DND-41 (cell line): ENCODE results near the gene GRIK3.

Source experiments
- ATAC-seq: fragments of 200-7000 bp; cut with Tn5 transposase; 3 replicates; pipeline ENCODE4 v1.9.1; 2021; ENCODE audit warnings: low read depth; ENCODE audit not compliant: insufficient read depth
- DNase-seq: peaks from one replicate; pipeline ENCODE4 v3.0.0-alpha.2; 2020
- H2AFZ ChIP-seq: 2 replicates; pipeline ENCODE4 v1.6.0; 2012; ENCODE audit warnings: low read depth, low read length
- H3K27ac ChIP-seq: 2 replicates; pipeline ENCODE4 v1.5.1; 2012; ENCODE audit warnings: low read length, inconsistent platforms
- H3K27me3 ChIP-seq: fragments of 200-600 bp; sonication (generic); 2 replicates; pipeline ENCODE4 v1.6.0; 2012; ENCODE audit warnings: low read length, mild to moderate bottlenecking, inconsistent platforms; ENCODE audit not compliant: insufficient read depth, poor library complexity
- H3K36me3 ChIP-seq: 2 replicates; pipeline ENCODE4 v1.5.1; 2012; ENCODE audit warnings: low read length, inconsistent platforms; ENCODE audit not compliant: insufficient read depth
- H3K4me1 ChIP-seq: 2 replicates; pipeline ENCODE4 v1.5.1; 2012; ENCODE audit warnings: mild to moderate bottlenecking, low read length; ENCODE audit not compliant: insufficient read depth
- H3K4me2 ChIP-seq: 2 replicates; pipeline ENCODE4 v1.6.0; 2012; ENCODE audit warnings: mild to moderate bottlenecking, moderate library complexity, low read length, inconsistent platforms; ENCODE audit not compliant: insufficient read depth
- H3K4me3 ChIP-seq, 2 experiments: fragments of 200-600 bp in 1 of 2; shearing (Covaris generic) in 1 of 2; 2 replicates each; pipeline ENCODE4 v1.5.1; 2012 to 2016; ENCODE audit warnings: inconsistent platforms in 2 of 2, low read length in 2 of 2, mild to moderate bottlenecking in 2 of 2, low read depth in 1 of 2, moderate library complexity in 1 of 2
- H3K79me2 ChIP-seq: 2 replicates; pipeline ENCODE4 v1.6.0; 2012; ENCODE audit warnings: low read length, inconsistent platforms; ENCODE audit not compliant: insufficient read depth
- H3K9ac ChIP-seq: 2 replicates; pipeline ENCODE4 v1.6.0; 2012; ENCODE audit warnings: low read depth, mild to moderate bottlenecking, inconsistent platforms, low read length, moderate library complexity
- H3K9me3 ChIP-seq: 2 replicates; pipeline ENCODE4 v1.5.1; 2012; ENCODE audit warnings: low read length, moderate library complexity, mild to moderate bottlenecking, inconsistent platforms; ENCODE audit not compliant: insufficient read depth, severe bottlenecking
- H4K20me1 ChIP-seq: 2 replicates; pipeline ENCODE4 v1.6.0; 2012; ENCODE audit warnings: low read length; ENCODE audit not compliant: insufficient read depth
- CTCF ChIP-seq: IDR thresholded peaks from 2 replicates; pipeline ENCODE4 v1.5.1; 2012; ENCODE audit warnings: borderline replicate concordance, low read length, moderate library complexity, mild to moderate bottlenecking; ENCODE audit not compliant: poor library complexity, severe bottlenecking; ENCODE audit errors: extremely low read depth
- EZH2 ChIP-seq: IDR thresholded peaks from 3 replicates; pipeline ENCODE4 v1.6.1; 2012; ENCODE audit warnings: borderline replicate concordance, low read depth, mild to moderate bottlenecking, moderate library complexity, low read length, inconsistent platforms; ENCODE audit not compliant: severe bottlenecking

The GRIK3 gene

GRCh38 chr1:36853638-36854037 is 180.7 kb downstream of the GRIK3 start:
- Histone ChIP-seq H3K36me3 (no peaks in the 10 kb centered on the region), H3K9ac (no peak overlapping the region), H3K27me3 (peaks cover 29% of the 10 kb centered on the region), H3K4me3 (no peak overlapping the region), H3K9me3 (no peaks in the 10 kb centered on the region), H3K4me2 (no peak overlapping the region), H3K4me1 (no peaks in the 10 kb centered on the region), H2AFZ (no peak overlapping the region), H4K20me1 (peaks cover 9% of the 10 kb centered on the region), H3K79me2 (no peaks in the 10 kb centered on the region), H3K27ac (no peak overlapping the region)
- DNase-seq: no peak
- ATAC-seq: no peak
- no peak for TF ChIP-seq EZH2
- no peak for TF ChIP-seq CTCF

GRCh38 chr1:36852586-36852985 is 181.7 kb downstream of the GRIK3 start:
- no peak for TF ChIP-seq EZH2
- TF ChIP-seq CTCF: no peak
- Histone ChIP-seq H3K9ac (no peak overlapping the region), H3K4me1 (no peaks in the 10 kb centered on the region), H3K79me2 (no peaks in the 10 kb centered on the region), H3K4me2 (no peak overlapping the region), H3K4me3 (no peak overlapping the region), H3K36me3 (no peaks in the 10 kb centered on the region), H3K27ac (no peak overlapping the region), H3K27me3 (peaks cover 34% of the 10 kb centered on the region), H4K20me1 (peaks cover 13% of the 10 kb centered on the region), H3K9me3 (no peaks in the 10 kb centered on the region), H2AFZ (no peak overlapping the region)
- DNase-seq: no peak
- no peak for ATAC-seq

- no peaks in the 10 kb centered on the region for H3K36me3 ChIP-seq
- no peak for ATAC-seq
- DNase-seq: no peak
- no peak overlapping the region for H3K4me3 ChIP-seq
- TF ChIP-seq CTCF (no peak), EZH2 (no peak)
- no peaks in the 10 kb centered on the region for H3K79me2 ChIP-seq
- H4K20me1 ChIP-seq: peaks cover 13% of the 10 kb centered on the region
- H3K4me2 ChIP-seq: no peak overlapping the region
- no peak overlapping the region for H3K27ac ChIP-seq
- H3K27me3 ChIP-seq: peaks cover 39% of the 10 kb centered on the region
- no peaks in the 10 kb centered on the region for H3K4me1 ChIP-seq
- H3K9ac ChIP-seq: no peak overlapping the region
- H3K9me3 ChIP-seq: no peaks in the 10 kb centered on the region
- no peak overlapping the region for H2AFZ ChIP-seq
Measured at GRCh38 chr1:36851595-36851994, 182.7 kb downstream of the GRIK3 start.

GRCh38 chr1:36851087-36851486 is 183.2 kb downstream of the GRIK3 start:
- TF ChIP-seq CTCF: no peak
- TF ChIP-seq EZH2: no peak
- H4K20me1 ChIP-seq: peaks cover 13% of the 10 kb centered on the region
- H3K36me3 ChIP-seq: no peaks in the 10 kb centered on the region
- no peak overlapping the region for H3K27ac ChIP-seq
- no peaks in the 10 kb centered on the region for H3K79me2 ChIP-seq
- no peak overlapping the region for H3K4me2 ChIP-seq
- ATAC-seq (no peak), DNase-seq (no peak)
- H2AFZ ChIP-seq: no peak overlapping the region
- H3K9me3 ChIP-seq: no peaks in the 10 kb centered on the region
- no peaks in the 10 kb centered on the region for H3K4me1 ChIP-seq
- no peak overlapping the region for H3K9ac ChIP-seq
- peaks cover 39% of the 10 kb centered on the region for H3K27me3 ChIP-seq
- no peak overlapping the region for H3K4me3 ChIP-seq
